Measurements from ENCODE around the gene SMIM32.

DNA sequence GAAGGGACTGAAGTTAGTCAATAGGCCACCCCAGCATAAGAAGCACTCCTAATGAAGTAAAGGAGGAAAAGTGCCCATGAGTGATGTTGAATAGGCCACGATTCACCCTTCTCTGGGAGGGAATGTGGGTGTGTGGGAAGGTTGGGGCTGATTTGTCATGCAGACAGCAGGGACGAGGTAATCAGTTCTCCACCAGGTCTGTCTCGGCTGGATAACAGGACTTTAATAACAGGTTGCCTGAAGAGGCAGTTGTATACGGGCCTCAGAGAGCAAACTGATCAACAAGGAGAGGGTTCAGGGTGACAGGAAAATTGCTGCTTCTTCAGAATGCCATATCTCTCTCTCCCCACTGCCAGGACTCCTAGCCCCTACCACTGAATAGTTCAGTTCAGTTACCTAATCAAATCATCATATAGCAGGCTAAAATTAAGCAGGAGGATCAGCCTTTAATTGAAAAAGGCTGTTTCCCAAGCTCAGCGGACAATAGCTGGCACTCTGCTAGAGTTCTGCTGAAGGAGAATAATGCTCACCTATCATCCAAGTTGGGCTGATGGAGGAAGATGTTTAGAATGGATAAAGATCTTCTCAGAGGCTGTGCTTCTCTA, 43.6 kb upstream of the SMIM32 start:
- TF ChIP-seq ZNF384 (IDR thresholded peaks at IDR 0.05) (no peak), LEF1 (IDR thresholded peaks at IDR 0.05; ENCODE audit: borderline replicate concordance) (no peak), TARDBP (IDR thresholded peaks at IDR 0.05) (no peak), L3MBTL2 (conservative IDR thresholded peaks at IDR 0.05) (no peak), FOXA1 (IDR thresholded peaks at IDR 0.05) (no peak), FOXM1 (IDR thresholded peaks at IDR 0.05; ENCODE audit: borderline replicate concordance) (no peak), ELF4 (IDR thresholded peaks at IDR 0.05) (no peak), BHLHE40 (IDR thresholded peaks at IDR 0.05; ENCODE audit: borderline replicate concordance) (no peak), SP1 (IDR thresholded peaks at IDR 0.05) (no peak)

Data from HEK293T (cell line).